Activated naive CD8-positive, alpha-beta T cell treated with anti-CD3 and anti-CD28 coated beads, Interleukin-2, amount 10 ng/mL, durations not matched to agents 7 days and 5 days (primary cell): ENCODE data around the gene PLXNA3. TPM values are rescaled to one million over a fixed set of nuclear protein-coding genes. Genes with fewer than 3 reads are reported as not detected.
A peak's percentile ranks its signal among the peaks of the same experiment; 100 is the strongest.

Experiments used
- ATAC-seq: fragments of 150-1000 bp; cut with Tn5 transposase; one replicate; pipeline ENCODE4 v1.10.0; 2021; ENCODE audit warnings: low read depth, moderate library complexity
- POLR2A ChIA-PET: fragments of 350-600 bp; sonication (Branson Sonifier 250); formaldehyde crosslinking; loops from one replicate; lab custom pipeline; 2021; ENCODE audit warnings: antibody characterized with exemption; lab: Charles Lee
- DNase-seq: peaks from one replicate; pipeline ENCODE4 v3.0.0; 2021
- H3K27ac Mint-ChIP-seq: one replicate; pipeline ENCODE4 v1.8.0; 2022; ENCODE audit warnings: mild to moderate bottlenecking, mixed read lengths
- H3K27me3 Mint-ChIP-seq: one replicate; pipeline ENCODE4 v1.8.0; 2022; ENCODE audit warnings: mild to moderate bottlenecking, moderate library complexity, mixed read lengths
- H3K36me3 Mint-ChIP-seq: one replicate; pipeline ENCODE4 v1.8.0; 2021; ENCODE audit warnings: mild to moderate bottlenecking, mixed read lengths
- H3K4me1 Mint-ChIP-seq: one replicate; pipeline ENCODE4 v1.8.0; 2021; ENCODE audit warnings: mixed read lengths
- H3K4me3 Mint-ChIP-seq: one replicate; pipeline ENCODE4 v1.8.0; 2022; ENCODE audit warnings: mild to moderate bottlenecking, moderate library complexity, mixed read lengths
- H3K9me3 Mint-ChIP-seq: one replicate; pipeline ENCODE4 v1.8.0; 2021; ENCODE audit warnings: mixed read lengths
- total RNA-seq, 2 experiments: library from RNA; stranded (reverse); gene quantifications; one replicate each; pipeline ENCODE4 v1.2.3, GENCODE V29; 2021

Gene PLXNA3
- total RNA-seq, 2 experiments from 2014 or later, result 62.5 to 64.1 TPM

DNA sequence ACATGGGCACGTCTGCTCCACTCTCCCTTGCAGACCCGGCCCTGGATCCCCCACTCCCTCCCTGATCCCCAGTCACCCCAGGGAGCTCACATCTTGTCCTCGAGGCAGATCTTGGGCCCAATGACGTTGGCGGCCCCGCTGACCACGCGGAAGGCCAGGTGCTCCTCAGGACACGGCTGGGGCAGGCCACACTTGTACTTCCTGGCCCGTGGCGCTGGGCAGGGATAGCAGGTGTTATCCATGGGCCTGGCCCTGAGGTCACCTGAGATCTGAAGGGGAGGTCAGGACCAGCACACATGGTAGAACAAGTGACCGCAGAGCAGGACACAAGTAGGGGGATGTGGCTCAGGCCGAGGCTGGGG lies 50.3 kb downstream of the PLXNA3 start:
- H3K27ac Mint-ChIP-seq, result no peak overlapping the region
- peaks cover 1% of the 10 kb centered on the region for H3K9me3 Mint-ChIP-seq

DNA sequence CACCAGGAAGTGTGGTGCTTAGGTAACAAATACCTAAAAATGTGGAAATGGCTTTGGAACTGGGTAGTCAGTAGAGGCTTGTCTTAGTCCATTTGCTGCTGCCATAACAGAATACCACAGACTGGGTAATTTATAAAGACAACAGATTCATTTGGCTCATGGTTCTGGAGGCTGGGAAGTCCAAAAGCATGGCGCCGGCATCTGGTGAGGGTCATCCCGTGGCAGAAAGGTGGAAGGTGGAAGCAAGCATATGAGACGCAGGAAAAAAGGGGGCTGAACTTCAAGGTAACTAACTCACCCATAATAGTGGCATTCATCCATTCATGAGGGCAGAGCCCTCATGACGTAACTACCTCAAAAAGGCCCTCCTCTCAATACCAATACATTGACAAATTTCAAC lies 51.4 kb downstream of the PLXNA3 start:
- ATAC-seq (no peak), DNase-seq (no peak)
- Mint-ChIP-seq H3K27me3 (no peaks in the 10 kb centered on the region), H3K9me3 (peaks cover 1% of the 10 kb centered on the region), H3K36me3 (peaks cover 18% of the 10 kb centered on the region), H3K4me1 (peaks cover 20% of the 10 kb centered on the region), H3K4me3 (no peak overlapping the region), H3K27ac (no peak overlapping the region)
- POLR2A ChIA-PET, result no interaction called here

More for the DNA sequence above, 50.3 kb downstream of the PLXNA3 start:
- POLR2A ChIA-PET, result no interaction called here
- peaks cover 14% of the 10 kb centered on the region for H3K4me1 Mint-ChIP-seq
- no peak for DNase-seq
- no peak overlapping the region for H3K4me3 Mint-ChIP-seq
- ATAC-seq, result no peak
- no peaks in the 10 kb centered on the region for H3K27me3 Mint-ChIP-seq
- peaks cover 13% of the 10 kb centered on the region for H3K36me3 Mint-ChIP-seq

DNA sequence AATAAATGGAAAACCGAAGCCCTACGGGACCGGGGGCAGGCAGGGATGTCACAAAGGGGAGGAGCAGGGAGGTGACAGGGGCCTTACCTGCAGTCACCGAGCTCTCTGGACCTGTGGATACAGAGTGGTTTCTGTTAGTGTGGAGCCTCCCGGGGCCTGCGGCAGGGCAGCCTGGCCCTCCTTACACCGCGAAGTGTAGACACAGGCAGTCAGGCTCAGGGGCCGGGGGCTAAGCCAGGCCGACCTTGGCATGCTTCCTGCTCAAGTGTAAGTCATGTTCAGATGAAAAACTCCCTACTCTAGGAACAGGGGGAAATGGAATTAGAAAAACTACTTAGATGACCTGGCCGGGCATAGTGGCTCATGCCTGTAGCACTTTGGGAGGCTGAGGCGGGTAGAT lies 53.7 kb downstream of the PLXNA3 start:
- peaks cover 30% of the 10 kb centered on the region for H3K4me1 Mint-ChIP-seq
- POLR2A ChIA-PET, result interaction anchor here (1.2 to 1.9 kb wide), 3 partner anchors 12 to 528 kb away, joined by 3 to 11 read pairs (median 3); partner anchors contain the start of gene SLC10A3
- peak overlapping the region; percentile 91 for H3K27ac Mint-ChIP-seq
- no peaks in the 10 kb centered on the region for H3K27me3 Mint-ChIP-seq
- H3K4me3 Mint-ChIP-seq, result peak overlapping the region; percentile 49
- ATAC-seq (no peak), DNase-seq (no peak)
- H3K36me3 Mint-ChIP-seq, result peaks cover 23% of the 10 kb centered on the region
- peaks cover 1% of the 10 kb centered on the region for H3K9me3 Mint-ChIP-seq

DNA sequence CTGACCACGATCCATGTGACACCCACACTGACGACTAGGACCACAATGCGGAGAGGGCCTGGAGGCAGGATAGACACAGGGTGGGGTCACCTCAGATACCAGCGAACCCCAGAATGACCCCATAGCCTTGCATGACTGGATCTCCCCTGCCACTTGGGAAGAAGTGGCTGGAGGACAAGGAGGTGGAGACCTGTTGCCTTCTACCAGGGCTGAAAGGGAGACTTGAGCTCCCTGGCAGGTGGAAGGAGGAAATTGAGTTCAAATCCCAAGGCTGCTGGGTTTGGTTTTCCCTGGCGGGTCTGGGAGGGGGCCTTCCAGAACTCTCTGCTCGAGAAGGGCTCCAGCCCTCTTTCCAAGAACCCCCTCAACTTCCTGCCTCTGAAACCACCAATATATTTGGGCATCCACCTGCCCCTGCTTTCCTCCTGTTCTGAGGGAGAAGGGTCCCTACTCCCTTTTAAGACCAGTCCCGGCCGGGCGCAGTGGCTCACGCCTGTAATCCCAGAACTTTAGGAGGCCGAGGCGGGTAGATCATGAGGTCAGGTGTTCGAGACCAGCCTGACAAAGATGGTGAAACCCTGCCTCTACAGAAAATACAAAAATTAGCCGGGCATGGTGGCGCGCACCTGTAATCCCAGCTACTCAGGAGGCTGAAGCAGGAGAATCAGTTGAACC lies 54.9 kb downstream of the PLXNA3 start:
- POLR2A ChIA-PET, result interaction anchor here (1.9 to 4.6 kb wide), 2 partner anchors 23 kb away, joined by 11 to 32 read pairs; partner anchors contain the start of gene SLC10A3
- Mint-ChIP-seq H3K4me3 (no peak overlapping the region), H3K27me3 (no peaks in the 10 kb centered on the region), H3K9me3 (peaks cover 1% of the 10 kb centered on the region), H3K36me3 (peaks cover 23% of the 10 kb centered on the region), H3K4me1 (peaks cover 30% of the 10 kb centered on the region), H3K27ac (no peak overlapping the region)
- DNase-seq (no peak), ATAC-seq (no peak)

DNA sequence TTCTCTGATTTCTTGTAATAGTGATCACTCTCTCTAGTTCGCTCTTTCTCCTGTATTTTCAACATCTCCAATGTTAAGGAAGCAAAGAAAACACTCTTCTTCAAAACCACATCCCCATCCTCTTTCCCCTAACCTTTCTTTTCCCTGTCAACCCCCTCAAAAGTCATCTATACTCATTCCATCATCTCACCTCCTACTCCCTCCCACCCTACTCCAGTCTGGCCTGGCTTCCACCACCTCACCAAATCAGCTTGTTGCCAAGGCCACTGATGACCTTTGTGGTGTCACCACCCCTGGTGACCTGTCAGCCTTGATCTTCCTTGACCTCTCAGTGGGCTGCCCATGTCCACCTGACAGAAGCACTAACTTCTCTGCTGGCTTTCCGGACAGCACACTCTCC lies 55.6 kb downstream of the PLXNA3 start:
- Mint-ChIP-seq H3K27ac (peak overlapping the region; percentile 67), H3K4me1 (peaks cover 30% of the 10 kb centered on the region), H3K4me3 (peak overlapping the region; percentile 48), H3K27me3 (no peaks in the 10 kb centered on the region), H3K36me3 (peaks cover 22% of the 10 kb centered on the region), H3K9me3 (peaks cover 1% of the 10 kb centered on the region)
- ATAC-seq, result no peak
- POLR2A ChIA-PET, result interaction anchor here (4.6 kb wide), 1 partner anchor 24 kb away, joined by 32 read pairs; the partner anchor contains the start of gene SLC10A3
- DNase-seq, result no peak

DNA sequence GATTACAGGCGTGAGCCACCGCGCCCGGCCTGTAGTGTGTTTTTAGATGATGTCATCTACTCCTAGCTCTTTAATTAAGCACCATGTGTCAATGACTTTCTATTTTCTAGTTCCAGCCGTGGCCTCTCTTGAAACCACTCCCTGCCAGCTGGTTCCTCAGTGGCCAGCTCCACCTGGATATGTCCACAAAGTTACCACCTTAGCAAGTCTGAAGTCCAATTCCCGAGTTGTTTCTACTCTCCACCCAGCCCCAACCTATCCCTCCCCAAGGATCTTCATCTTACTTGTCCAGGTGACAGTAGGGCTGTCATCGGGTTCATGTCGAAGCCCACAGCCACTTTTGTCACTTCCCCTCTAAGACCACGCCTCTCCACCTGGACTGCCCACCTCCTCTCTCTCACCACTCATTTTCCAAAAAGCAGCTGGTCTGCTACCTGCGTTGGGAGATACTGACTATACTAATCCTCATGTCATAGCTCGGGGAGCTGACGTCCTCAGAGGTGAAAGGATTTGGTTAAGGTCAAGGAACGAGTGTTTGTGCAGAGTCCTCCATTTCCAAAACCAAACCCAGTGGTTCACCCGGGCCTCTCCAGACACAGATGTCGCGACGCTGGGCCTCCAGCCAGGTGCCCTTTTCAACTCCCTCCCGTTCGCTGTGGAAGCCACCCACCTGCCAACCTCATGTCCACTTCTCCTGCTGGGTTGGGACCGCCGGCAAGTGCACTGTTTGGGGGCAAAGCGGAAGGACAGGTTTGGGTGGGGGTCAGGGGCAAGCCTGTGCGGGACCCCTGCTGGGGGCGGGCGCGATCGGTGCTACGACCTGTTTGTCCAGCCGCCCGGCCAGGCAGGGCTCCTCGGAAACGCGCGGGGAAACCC lies 57.2 kb downstream of the PLXNA3 start:
- Mint-ChIP-seq H3K27me3 (no peaks in the 10 kb centered on the region), H3K9me3 (no peaks in the 10 kb centered on the region), H3K36me3 (peaks cover 12% of the 10 kb centered on the region), H3K4me3 (peak overlapping the region; percentile 86), H3K4me1 (peaks cover 25% of the 10 kb centered on the region), H3K27ac (peak overlapping the region; percentile 88)
- DNase-seq (peak; percentile 39), ATAC-seq (no peak)
- POLR2A ChIA-PET, result interaction anchor here (2.6 to 4.6 kb wide), 3 partner anchors 12 to 117 kb away, joined by 15 to 32 read pairs (median 18); partner anchors contain the start of genes RPL10 and SLC10A3

DNA sequence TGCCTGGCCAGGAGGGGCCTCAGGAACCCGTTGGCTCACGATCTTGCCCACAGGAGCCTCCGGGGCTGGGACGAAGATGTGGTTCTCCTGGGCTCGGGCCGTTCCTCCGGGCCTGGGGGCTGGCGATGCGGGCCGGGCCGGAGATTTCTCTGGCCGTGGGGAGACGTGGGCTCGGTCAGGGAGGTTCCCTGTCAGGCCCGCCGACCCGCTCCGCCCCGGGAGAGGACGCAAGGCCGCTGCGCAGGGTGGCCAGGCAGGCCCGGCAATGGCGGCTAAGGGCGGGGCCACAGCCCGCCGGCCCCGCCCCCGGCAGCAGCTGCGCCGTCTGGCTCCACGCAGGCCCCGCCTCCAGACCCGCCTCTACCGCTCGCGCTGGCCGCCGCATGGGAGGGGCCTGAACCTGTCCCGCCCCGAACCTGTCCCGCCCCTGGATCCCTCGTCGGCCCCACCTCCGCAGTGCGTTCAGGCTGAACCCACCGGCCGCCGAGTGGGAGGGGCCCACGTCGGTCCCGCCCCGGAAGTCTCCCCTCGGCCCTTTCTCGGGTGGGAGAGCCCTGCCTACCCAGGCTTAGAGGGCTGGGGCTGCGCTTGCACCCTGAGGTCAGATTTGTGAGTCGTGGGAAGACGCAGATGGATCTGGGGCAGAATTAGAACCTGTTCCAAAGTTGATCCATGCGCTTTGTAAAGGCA lies 58.0 kb downstream of the PLXNA3 start, which contains the start of gene FAM3A:
Gene FAM3A (minus strand): TSS at position 267 of the 690 bp plus-strand sequence. CDS start 460 bp downstream, outside the sequence.
- POLR2A ChIA-PET, result interaction anchor here (0.6 to 4.6 kb wide), 6 partner anchors 11 to 145 kb away, joined by 3 to 32 read pairs (median 10); partner anchors contain the start of genes RPL10, SLC10A3 and UBL4A
- Mint-ChIP-seq H3K9me3 (no peaks in the 10 kb centered on the region), H3K27ac (peak within 1 kb of the TSS; percentile 92), H3K36me3 (peaks cover 10% of the 10 kb centered on the region), H3K4me3 (peak within 1 kb of the TSS; percentile 86), H3K27me3 (no peaks in the 10 kb centered on the region), H3K4me1 (peaks cover 22% of the 10 kb centered on the region)
- ATAC-seq, result peak; percentile 86
- peak; percentile 93 for DNase-seq

DNA sequence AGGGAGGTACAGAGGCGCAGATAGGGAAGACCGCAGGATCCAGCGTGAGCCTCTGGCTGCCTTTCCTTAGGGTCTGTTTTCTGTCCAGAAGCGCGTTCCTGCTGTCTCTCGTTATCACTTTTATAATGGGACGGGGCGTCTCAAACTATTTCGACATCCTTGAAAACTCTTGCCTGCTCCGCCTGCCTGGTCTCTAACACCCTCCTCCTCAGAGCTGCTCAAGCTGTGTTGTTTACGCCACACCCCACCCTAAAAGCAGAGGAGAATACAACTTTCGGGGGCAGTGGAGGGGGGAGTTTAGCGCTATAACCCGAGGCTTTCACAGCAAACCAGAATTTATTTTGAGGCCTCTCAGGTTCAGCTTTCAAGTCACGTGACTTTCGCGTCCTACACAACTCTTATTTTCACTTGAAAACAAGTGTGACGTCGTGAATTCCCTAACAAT lies 58.6 kb downstream of the PLXNA3 start:
- Mint-ChIP-seq H3K27ac (peak overlapping the region; percentile 92), H3K36me3 (peaks cover 10% of the 10 kb centered on the region), H3K4me3 (peak overlapping the region; percentile 86), H3K4me1 (peaks cover 19% of the 10 kb centered on the region), H3K9me3 (no peaks in the 10 kb centered on the region), H3K27me3 (no peaks in the 10 kb centered on the region)
- no peak for DNase-seq
- peak; percentile 7 for ATAC-seq
- POLR2A ChIA-PET, result interaction anchor here (0.6 to 4.6 kb wide), 6 partner anchors 10 to 145 kb away, joined by 3 to 32 read pairs (median 10); partner anchors contain the start of genes RPL10, SLC10A3 and UBL4A

DNA sequence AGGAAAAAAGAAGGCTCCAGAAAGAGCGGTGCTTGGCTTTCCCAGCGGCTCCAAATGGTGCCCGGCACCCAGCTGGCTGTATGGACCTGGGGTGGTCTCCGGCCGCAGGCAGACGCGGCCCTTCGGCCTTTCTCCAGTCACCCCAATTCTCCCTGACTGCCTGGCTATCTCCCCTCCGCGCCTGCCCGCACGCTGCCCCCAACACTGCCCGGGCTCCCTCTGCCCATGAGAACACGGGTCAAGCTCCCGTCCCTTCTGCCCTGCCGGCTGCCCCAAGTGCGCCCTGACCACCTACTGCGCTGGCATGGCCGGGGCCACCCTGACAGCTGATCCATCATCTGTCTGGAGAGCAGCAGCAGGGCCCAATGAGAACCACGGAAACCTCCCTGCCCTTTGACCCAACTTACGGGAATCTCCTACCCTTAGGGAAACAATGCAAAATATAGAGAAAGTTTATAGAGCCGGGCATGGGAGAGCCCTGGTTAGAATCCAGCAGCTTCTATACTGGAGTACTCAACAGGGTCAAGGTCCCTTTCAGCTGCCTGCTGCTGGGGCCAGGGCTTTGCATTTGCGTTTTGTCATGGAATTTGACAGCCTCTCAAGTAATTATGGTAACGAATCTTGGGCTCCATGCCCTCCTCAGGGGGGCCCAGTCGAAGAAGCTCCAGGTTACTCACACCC lies 59.2 kb downstream of the PLXNA3 start:
- no peak for ATAC-seq
- POLR2A ChIA-PET, result interaction anchor here (1.2 to 4.6 kb wide), 5 partner anchors 10 to 146 kb away, joined by 3 to 32 read pairs (median 15); partner anchors contain the start of genes RPL10, SLC10A3 and UBL4A
- H3K4me3 Mint-ChIP-seq, result no peak overlapping the region
- H3K27ac Mint-ChIP-seq, result no peak overlapping the region
- H3K36me3 Mint-ChIP-seq, result peaks cover 10% of the 10 kb centered on the region
- peaks cover 15% of the 10 kb centered on the region for H3K4me1 Mint-ChIP-seq
- H3K9me3 Mint-ChIP-seq, result no peaks in the 10 kb centered on the region
- no peaks in the 10 kb centered on the region for H3K27me3 Mint-ChIP-seq
- no peak for DNase-seq

DNA sequence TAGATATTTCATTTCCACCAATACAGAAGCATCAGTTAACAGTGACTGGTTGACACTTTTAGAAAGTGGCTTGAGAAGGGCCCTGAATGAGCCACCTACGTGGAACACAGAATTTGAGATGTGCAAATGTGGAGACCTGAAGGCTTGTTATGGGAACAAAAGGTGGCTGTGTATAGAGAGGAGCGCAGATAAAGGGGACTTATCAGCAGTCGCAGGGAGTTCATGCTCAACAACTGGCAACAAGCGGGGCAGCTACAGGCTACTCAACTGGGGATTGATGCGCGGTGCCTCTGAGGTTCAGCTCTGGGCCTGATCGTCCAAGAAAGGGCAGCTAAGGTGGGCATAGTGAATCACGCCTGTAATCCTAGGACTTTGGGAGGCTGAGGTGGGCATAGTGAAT lies 61.3 kb downstream of the PLXNA3 start:
- H3K36me3 Mint-ChIP-seq, result peaks cover 5% of the 10 kb centered on the region
- POLR2A ChIA-PET, result no interaction called here
- DNase-seq (no peak), ATAC-seq (no peak)
- no peaks in the 10 kb centered on the region for H3K9me3 Mint-ChIP-seq
- no peaks in the 10 kb centered on the region for H3K27me3 Mint-ChIP-seq
- no peak overlapping the region for H3K4me3 Mint-ChIP-seq
- no peak overlapping the region for H3K27ac Mint-ChIP-seq
- peaks cover 10% of the 10 kb centered on the region for H3K4me1 Mint-ChIP-seq

DNA sequence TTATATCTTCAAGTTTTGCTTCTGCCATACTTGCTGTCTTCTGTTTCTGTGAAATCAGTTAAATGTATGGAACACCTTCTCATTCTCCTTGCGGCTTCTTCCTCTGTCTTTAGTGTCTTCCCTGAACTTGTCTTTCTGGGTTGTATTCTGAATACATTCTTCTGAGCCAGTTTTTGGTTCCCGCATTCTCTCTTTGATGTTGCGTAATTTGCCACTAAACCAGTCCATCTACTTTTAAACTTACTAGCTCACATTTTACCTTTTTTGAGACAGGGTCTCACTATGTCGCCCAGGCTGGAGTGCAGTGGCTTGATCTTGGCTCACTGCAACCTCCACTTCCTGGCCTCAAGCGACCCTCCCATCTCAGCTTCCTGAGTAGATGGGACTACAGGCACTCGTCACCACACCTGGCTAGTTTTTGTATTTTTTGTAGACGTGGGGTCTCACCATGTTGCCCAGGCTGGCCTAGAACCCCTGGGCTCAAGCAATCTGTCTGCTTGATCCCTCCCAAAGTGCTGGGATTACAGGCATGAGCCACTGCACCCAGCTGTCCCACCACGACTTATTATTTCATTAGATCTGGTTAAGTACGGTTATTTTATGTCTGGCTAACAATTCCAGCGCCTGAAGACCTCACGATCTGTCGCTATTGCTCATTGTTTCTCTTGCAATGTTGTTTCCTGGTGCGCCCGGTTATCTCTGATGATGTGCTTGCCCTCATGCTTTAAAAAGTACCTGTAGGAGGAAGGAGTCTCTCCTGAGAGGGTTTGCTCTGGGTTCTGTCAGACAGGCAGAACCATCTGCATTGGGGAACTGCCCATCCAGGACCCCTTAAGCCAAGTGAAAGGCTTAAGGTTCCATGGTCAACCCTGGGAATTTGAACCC lies 67.8 kb downstream of the PLXNA3 start:
- no peak for ATAC-seq
- Mint-ChIP-seq H3K4me1 (peaks cover 14% of the 10 kb centered on the region), H3K27me3 (no peaks in the 10 kb centered on the region), H3K4me3 (peak overlapping the region; percentile 22), H3K27ac (peak overlapping the region; percentile 81), H3K9me3 (no peaks in the 10 kb centered on the region), H3K36me3 (no peaks in the 10 kb centered on the region)
- no peak for DNase-seq
- POLR2A ChIA-PET, result interaction anchor here (1.3 kb wide), 2 partner anchors 36 to 128 kb away, joined by 3 to 4 read pairs; partner anchors contain the start of gene SLC10A3
